Esophagus squamous epithelium (tissue), 5 donors: ENCODE data around the gene ATG12. TPM values are rescaled to one million over a fixed set of nuclear protein-coding genes. Genes with fewer than 3 reads are reported as not detected.
A peak's percentile ranks its signal among the peaks of the same experiment; 100 is the strongest.

Source experiments
- DNase-seq: peaks from one replicate; lab custom pipeline; 2025; lab: John Stamatoyannopoulos, UW
- H3K27ac ChIP-seq, 4 donors: fragments of 200-600 bp; sonication (generic); one replicate each; pipeline ENCODE4 v1.5.1; 2016 to 2019; ENCODE audit warnings: mild to moderate bottlenecking in 1 of 4
- H3K27me3 ChIP-seq, 4 donors: fragments of 200-600 bp; sonication (generic); 1 replicate in 3 of 4; 2 replicates in 1 of 4; pipeline versions ENCODE4 v1.5.1 to v1.6.0; 2017 to 2021; ENCODE audit warnings: antibody characterized with exemption in 1 of 4
- H3K36me3 ChIP-seq, 3 donors: fragments of 200-600 bp; sonication (generic); one replicate each; pipeline ENCODE4 v1.5.1; 2016 to 2019
- H3K4me1 ChIP-seq, 3 donors: fragments of 200-600 bp; sonication (generic); one replicate each; pipeline ENCODE4 v1.5.1; 2017 to 2019
- H3K4me3 ChIP-seq, 4 donors: fragments of 200-600 bp; sonication (generic); 1 replicate in 3 of 4; 2 replicates in 1 of 4; pipeline ENCODE4 v1.5.1; 2016 to 2019; ENCODE audit warnings: mild to moderate bottlenecking in 2 of 4, moderate library complexity in 1 of 4
- H3K9me3 ChIP-seq, 3 donors: fragments of 200-600 bp; sonication (generic); one replicate each; pipeline ENCODE4 v1.5.1; 2016 to 2019
- POLR2A ChIP-seq, 4 donors: fragments of 450-650 bp; IDR thresholded peaks; one replicate each; pipeline ENCODE4 v1.6.1; 2017; ENCODE audit warnings: antibody characterized with exemption in 4 of 4, mild to moderate bottlenecking in 4 of 4, moderate library complexity in 3 of 4
- WGBS, 2 donors: methylation state at CpG; one replicate each; pipeline ENCODE4 v1.1.5; 2018; 5-methylcytosine and 5-hydroxymethylcytosine counted together
- intact Hi-C: fragments of 100-400 bp; cut with DNase I; formaldehyde crosslinking; loops from one replicate; pipeline ENCODE4 v1.15.0; 2022
- total RNA-seq, 4 donors: library from RNA; depleted of rRNA; stranded (reverse); fragments of >200 nt; gene quantifications; one replicate each; pipeline ENCODE4 v1.1.0, GENCODE V29; 2016
- TF ChIP-seq, protein P1 (sequence below), 6 experiments: fragments of 450-650 bp in 4 of 6; fragments of 200-600 bp in 2 of 6; sonication (generic) in 2 of 6; IDR thresholded peaks; one replicate each; pipeline ENCODE4 v1.5.1; 2016 to 2019; ENCODE audit warnings: antibody characterized with exemption in 6 of 6, mild to moderate bottlenecking in 4 of 6, moderate library complexity in 4 of 6
- donor health status: DM: yes; HTN: yes; CAD: no.

ATG12 gene
- total RNA-seq, 4 donors from 2014 or later: 15.7 to 37.8 (median 33.5) TPM

- TF ChIP-seq, protein P1, sequence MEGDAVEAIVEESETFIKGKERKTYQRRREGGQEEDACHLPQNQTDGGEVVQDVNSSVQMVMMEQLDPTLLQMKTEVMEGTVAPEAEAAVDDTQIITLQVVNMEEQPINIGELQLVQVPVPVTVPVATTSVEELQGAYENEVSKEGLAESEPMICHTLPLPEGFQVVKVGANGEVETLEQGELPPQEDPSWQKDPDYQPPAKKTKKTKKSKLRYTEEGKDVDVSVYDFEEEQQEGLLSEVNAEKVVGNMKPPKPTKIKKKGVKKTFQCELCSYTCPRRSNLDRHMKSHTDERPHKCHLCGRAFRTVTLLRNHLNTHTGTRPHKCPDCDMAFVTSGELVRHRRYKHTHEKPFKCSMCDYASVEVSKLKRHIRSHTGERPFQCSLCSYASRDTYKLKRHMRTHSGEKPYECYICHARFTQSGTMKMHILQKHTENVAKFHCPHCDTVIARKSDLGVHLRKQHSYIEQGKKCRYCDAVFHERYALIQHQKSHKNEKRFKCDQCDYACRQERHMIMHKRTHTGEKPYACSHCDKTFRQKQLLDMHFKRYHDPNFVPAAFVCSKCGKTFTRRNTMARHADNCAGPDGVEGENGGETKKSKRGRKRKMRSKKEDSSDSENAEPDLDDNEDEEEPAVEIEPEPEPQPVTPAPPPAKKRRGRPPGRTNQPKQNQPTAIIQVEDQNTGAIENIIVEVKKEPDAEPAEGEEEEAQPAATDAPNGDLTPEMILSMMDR (IDR thresholded peaks at IDR 0.05): no peak
- no peak for TF ChIP-seq POLR2A (IDR thresholded peaks at IDR 0.05)
- H3K27me3 ChIP-seq: no peaks in the 10 kb centered on the region
- no peaks in the 10 kb centered on the region for H3K9me3 ChIP-seq
- peaks cover 20 to 72% (median 39%) of the 10 kb centered on the region in 3 donors for H3K4me1 ChIP-seq
- 61 to 67% methylated on average over 6 of the region's 6 CpGs for WGBS, 2 donors
- no peaks in the 10 kb centered on the region for H3K36me3 ChIP-seq
- intact Hi-C loops: no loop called here
- H3K4me3 ChIP-seq: peak overlapping the region in 3 of 4 donors; percentile 92 to 94 (median 92)
- no peak overlapping the region for H3K27ac ChIP-seq
- DNase-seq: no peak
Observed at GRCh38 chr5:115843444-115844130, 2.2 kb upstream of the ATG12 start.

GRCh38 chr5:115842952-115843351 is 1.6 kb upstream of the ATG12 start:
- TF ChIP-seq, protein P1 (IDR thresholded peaks at IDR 0.05): no peak
- Histone ChIP-seq H3K27me3 (no peaks in the 10 kb centered on the region), H3K36me3 (peaks cover 0 to 3% (median 0%) of the 10 kb centered on the region in 3 donors), H3K9me3 (no peaks in the 10 kb centered on the region), H3K4me1 (peaks cover 20 to 79% (median 41%) of the 10 kb centered on the region in 3 donors), H3K27ac (peak overlapping the region in 3 of 4 donors; percentile 97 to 98 (median 97)), H3K4me3 (peak overlapping the region; percentile 92 to 98 (median 93))
- intact Hi-C loops: no loop called here
- DNase-seq: no peak
- 9 to 10% methylated on average over 3 of the region's 3 CpGs for WGBS, 2 donors

- Histone ChIP-seq H3K27ac (peak overlapping the region; percentile 97 to 98 (median 98)), H3K4me3 (peak overlapping the region; percentile 92 to 98 (median 93)), H3K4me1 (peaks cover 20 to 79% (median 41%) of the 10 kb centered on the region in 3 donors), H3K36me3 (peaks cover 0 to 9% (median 2%) of the 10 kb centered on the region in 3 donors), H3K9me3 (no peaks in the 10 kb centered on the region), H3K27me3 (no peaks in the 10 kb centered on the region)
- 0 to 1% methylated on average over 17 to 61 of the region's 68 CpGs for whole genome bisulfite sequencing, 2 donors
- no peak for TF ChIP-seq POLR2A (IDR thresholded peaks at IDR 0.05)
- TF ChIP-seq, protein P1 (IDR thresholded peaks at IDR 0.05): peak in 2 of 6 experiments; percentile 11 to 13
- intact Hi-C loops: no loop called here
- DNase-seq: no peak
Observed at GRCh38 chr5:115842089-115842935, 947 bp upstream of the ATG12 start.

- H3K9me3 ChIP-seq: no peaks in the 10 kb centered on the region
- 0% methylated on average over 5 of the region's 5 CpGs for WGBS, 2 donors
- peak overlapping the region; percentile 92 to 98 (median 93) for H3K4me3 ChIP-seq
- H3K4me1 ChIP-seq: peaks cover 20 to 65% (median 41%) of the 10 kb centered on the region in 3 donors
- intact Hi-C loops: no loop called here
- peaks cover 5 to 24% (median 9%) of the 10 kb centered on the region in 3 donors for H3K36me3 ChIP-seq
- TF ChIP-seq POLR2A (IDR thresholded peaks at IDR 0.05): no peak
- TF ChIP-seq, protein P1 (IDR thresholded peaks at IDR 0.05): no peak
- no peaks in the 10 kb centered on the region for H3K27me3 ChIP-seq
- H3K27ac ChIP-seq: peak overlapping the region; percentile 97 to 98 (median 98)
- no peak for DNase-seq
Observed at GRCh38 chr5:115840873-115841272, 492 bp downstream of the ATG12 start.
